ENCODE measurements around the gene OTULIN.

DNA sequence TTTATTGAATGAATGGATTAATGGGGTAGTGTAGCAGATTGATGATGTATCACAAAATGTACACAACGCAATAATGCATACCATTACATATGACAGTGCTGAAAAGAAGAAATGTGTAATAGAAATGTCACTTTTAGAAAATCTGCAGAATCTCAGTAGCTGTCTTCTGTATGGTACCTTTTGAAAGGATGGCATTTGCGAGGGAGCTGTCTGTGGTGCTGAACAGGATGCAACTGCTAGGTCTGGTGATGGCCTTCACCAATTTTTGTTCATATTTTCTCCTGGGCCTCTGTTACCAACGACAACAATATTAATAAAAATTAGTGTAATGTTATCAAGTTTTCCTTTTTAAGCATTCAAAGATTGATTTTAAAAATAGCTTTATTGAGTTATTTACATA, 36.2 kb upstream of the OTULIN start:
- TF ChIP-seq, protein P1, sequence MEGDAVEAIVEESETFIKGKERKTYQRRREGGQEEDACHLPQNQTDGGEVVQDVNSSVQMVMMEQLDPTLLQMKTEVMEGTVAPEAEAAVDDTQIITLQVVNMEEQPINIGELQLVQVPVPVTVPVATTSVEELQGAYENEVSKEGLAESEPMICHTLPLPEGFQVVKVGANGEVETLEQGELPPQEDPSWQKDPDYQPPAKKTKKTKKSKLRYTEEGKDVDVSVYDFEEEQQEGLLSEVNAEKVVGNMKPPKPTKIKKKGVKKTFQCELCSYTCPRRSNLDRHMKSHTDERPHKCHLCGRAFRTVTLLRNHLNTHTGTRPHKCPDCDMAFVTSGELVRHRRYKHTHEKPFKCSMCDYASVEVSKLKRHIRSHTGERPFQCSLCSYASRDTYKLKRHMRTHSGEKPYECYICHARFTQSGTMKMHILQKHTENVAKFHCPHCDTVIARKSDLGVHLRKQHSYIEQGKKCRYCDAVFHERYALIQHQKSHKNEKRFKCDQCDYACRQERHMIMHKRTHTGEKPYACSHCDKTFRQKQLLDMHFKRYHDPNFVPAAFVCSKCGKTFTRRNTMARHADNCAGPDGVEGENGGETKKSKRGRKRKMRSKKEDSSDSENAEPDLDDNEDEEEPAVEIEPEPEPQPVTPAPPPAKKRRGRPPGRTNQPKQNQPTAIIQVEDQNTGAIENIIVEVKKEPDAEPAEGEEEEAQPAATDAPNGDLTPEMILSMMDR (IDR thresholded peaks at IDR 0.05): no peak
- TF ChIP-seq POLR2A (IDR thresholded peaks at IDR 0.05) (no peak), POLR2AphosphoS5 (IDR thresholded peaks at IDR 0.05) (no peak)
